OCI-LY3 (cell line): ENCODE results near the gene JAKMIP2.

Source experiments
- H2AFZ ChIP-seq: fragments of 200-600, 300-600 bp; shearing (Covaris generic); 2 replicates; pipeline ENCODE4 v1.6.0; 2014; ENCODE audit warnings: antibody characterized with exemption, low read depth, low read length
- H3K27ac ChIP-seq: fragments of 200-600, 300-600 bp; sonication (generic); 2 replicates; pipeline ENCODE4 v1.5.1; 2014; ENCODE audit warnings: mild to moderate bottlenecking, low read length, moderate library complexity, mixed read lengths
- H3K27me3 ChIP-seq: fragments of 200-600, 300-600 bp; sonication (generic); 2 replicates; pipeline ENCODE4 v1.6.1; 2014; ENCODE audit warnings: low read depth, low read length, mixed read lengths
- H3K36me3 ChIP-seq: fragments of 200-600, 300-600 bp; sonication (generic); replicated peaks from 2 replicates; pipeline ENCODE3; 2014; ENCODE audit warnings: low read depth, low read length, mixed read lengths
- H3K4me1 ChIP-seq: fragments of 300-600, 200-600 bp; sonication (generic); 2 replicates; pipeline ENCODE4 v1.6.1; 2014; ENCODE audit warnings: low read length, mixed read lengths
- H3K4me2 ChIP-seq: fragments of 200-600, 300-600 bp; sonication (generic); 2 replicates; pipeline ENCODE4 v1.6.1; 2014; ENCODE audit warnings: low read length, mixed read lengths
- H3K4me3 ChIP-seq: fragments of 300-600, 200-600 bp; sonication (generic); 2 replicates; pipeline ENCODE4 v1.5.1; 2014; ENCODE audit warnings: antibody characterized with exemption, mild to moderate bottlenecking, low read length, moderate library complexity
- H3K79me2 ChIP-seq: fragments of 300-600, 200-600 bp; shearing (Covaris generic); 2 replicates; pipeline ENCODE4 v1.6.1; 2014; ENCODE audit warnings: mild to moderate bottlenecking, low read length, mixed read lengths
- H3K9ac ChIP-seq: fragments of 300-600, 200-600 bp; shearing (Covaris generic); 2 replicates; pipeline ENCODE4 v1.6.0; 2014; ENCODE audit warnings: mild to moderate bottlenecking, low read length, moderate library complexity
- H3K9me3 ChIP-seq: fragments of 200-600, 300-600 bp; shearing (Covaris generic); 2 replicates; pipeline ENCODE4 v1.6.1; 2014; ENCODE audit warnings: low read length, mixed read lengths; ENCODE audit not compliant: insufficient read depth
- H4K20me1 ChIP-seq: fragments of 200-600, 300-600 bp; sonication (generic); 2 replicates; pipeline ENCODE4 v1.6.1; 2016; ENCODE audit warnings: low read length, mixed read lengths; ENCODE audit not compliant: insufficient read depth
- CTCF ChIP-seq: fragments of 200-600, 300-600 bp; sonication (generic); IDR thresholded peaks from 2 replicates; pipeline ENCODE4 v1.5.1; 2014; ENCODE audit warnings: antibody characterized with exemption, low read length, low read depth
- EZH2phosphoT487 ChIP-seq: fragments of 200-600 bp; shearing (Covaris generic); IDR thresholded peaks from 2 replicates; pipeline ENCODE4 v1.6.1; 2018; ENCODE audit warnings: antibody characterized with exemption, mixed run types, low read depth

JAKMIP2 gene

DNA sequence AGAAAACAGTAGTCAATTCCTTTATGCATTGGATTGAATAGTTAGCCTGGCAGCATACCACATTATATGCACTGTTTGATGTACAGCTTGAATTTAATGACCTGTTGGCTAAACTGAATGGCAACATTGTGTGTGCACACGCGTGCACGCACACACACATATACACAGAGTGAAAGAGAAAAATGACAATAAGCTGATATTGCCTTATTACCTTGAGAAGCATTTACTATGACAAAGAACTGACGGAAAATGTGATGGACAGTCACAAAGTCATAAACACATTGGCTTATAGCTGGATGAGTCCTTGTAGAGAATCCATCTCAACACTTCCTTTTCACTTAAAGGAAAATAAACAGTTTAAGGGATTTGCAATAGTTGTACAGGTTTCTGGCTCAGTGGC lies 15.5 kb downstream of the JAKMIP2 start:
- TF ChIP-seq EZH2phosphoT487 = no peak
- TF ChIP-seq CTCF = no peak
- Histone ChIP-seq H3K9ac (no peak overlapping the region), H3K4me1 (no peaks in the 10 kb centered on the region), H4K20me1 (no peaks in the 10 kb centered on the region), H3K4me3 (no peak overlapping the region), H3K27ac (no peak overlapping the region), H3K79me2 (no peaks in the 10 kb centered on the region), H3K36me3 (no peaks in the 10 kb centered on the region), H3K9me3 (no peaks in the 10 kb centered on the region), H3K27me3 (no peaks in the 10 kb centered on the region), H2AFZ (no peak overlapping the region), H3K4me2 (no peak overlapping the region)

DNA sequence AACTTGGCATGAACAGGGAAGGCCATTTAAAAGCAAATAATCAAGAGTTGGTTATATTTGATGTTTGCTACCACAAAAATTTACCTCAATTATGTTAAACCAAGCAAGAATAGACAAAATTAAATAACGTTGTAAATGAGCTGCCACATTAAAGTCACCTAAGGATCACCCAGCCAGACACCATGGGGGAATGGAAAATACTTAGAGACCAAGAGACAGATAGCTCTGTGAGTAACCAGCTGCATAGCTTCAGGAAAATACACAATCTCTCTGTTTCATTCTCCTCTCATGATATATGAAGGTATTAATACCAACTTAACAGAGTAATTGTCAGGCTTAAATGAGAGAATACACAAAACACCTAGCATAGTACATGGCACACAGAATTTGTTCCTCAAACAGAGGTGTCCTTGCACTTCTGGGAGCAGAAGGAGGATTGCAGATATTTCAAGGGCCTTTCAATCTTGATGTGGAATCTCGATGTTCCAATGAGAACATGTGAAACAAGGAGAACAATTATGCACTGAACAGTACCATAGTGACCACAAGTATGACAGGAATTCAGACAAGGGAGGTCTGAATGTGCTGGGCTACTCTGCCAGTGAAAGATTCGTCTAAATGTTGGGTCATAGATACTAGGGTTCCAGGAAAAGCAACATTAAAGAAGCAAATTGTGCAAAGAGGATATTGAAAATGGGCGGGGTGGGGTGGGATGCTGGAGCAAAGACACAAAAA lies 18.6 kb downstream of the JAKMIP2 start:
- H3K27ac ChIP-seq = no peak overlapping the region
- no peak overlapping the region for H3K4me3 ChIP-seq
- no peaks in the 10 kb centered on the region for H3K27me3 ChIP-seq
- TF ChIP-seq CTCF (no peak), EZH2phosphoT487 (no peak)
- H3K79me2 ChIP-seq = no peaks in the 10 kb centered on the region
- no peaks in the 10 kb centered on the region for H3K36me3 ChIP-seq
- no peaks in the 10 kb centered on the region for H3K4me1 ChIP-seq
- H4K20me1 ChIP-seq = no peaks in the 10 kb centered on the region
- H3K9ac ChIP-seq = no peak overlapping the region
- H3K4me2 ChIP-seq = no peak overlapping the region
- H3K9me3 ChIP-seq = no peaks in the 10 kb centered on the region
- H2AFZ ChIP-seq = no peak overlapping the region

DNA sequence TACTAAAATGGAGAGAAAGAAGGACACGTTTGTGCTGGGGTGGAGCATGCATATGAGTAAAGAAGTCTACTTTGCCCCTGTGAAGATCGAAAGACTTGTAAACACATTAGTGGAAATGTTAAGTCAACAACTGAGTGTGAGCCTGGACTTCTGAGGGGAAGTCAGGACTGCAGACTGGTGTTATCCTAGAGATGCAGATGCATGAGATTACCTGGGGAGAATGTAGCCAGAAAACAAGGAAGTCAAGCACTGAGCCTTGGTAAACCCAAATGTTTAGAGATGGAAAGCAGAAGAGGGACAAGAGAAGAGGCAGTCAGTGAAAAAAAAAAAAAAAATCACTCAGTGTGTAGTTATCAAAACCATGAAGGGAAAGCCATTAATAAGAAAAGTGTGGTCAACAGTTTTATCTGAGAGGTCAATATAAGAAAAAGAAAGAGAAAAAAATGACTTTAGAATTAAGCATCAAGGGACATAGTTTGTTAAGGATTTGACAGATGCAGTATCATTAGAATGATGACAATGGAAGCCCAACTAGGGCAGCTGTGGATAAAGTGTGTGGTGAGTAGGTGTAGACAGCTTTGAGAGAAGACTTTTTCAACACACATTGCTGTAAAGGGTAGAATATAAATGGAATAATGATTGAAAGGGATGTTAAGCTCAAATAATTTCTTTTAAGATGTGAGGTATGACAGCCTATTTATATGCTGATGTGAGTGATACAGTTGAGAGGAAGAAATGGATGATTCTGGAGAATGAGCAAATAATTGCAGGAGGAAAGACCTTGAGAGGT lies 22.2 kb downstream of the JAKMIP2 start:
- Histone ChIP-seq H3K36me3 (no peaks in the 10 kb centered on the region), H4K20me1 (no peaks in the 10 kb centered on the region), H3K4me3 (no peak overlapping the region), H3K9me3 (no peaks in the 10 kb centered on the region), H3K79me2 (no peaks in the 10 kb centered on the region), H3K27me3 (no peaks in the 10 kb centered on the region), H2AFZ (no peak overlapping the region), H3K9ac (no peak overlapping the region), H3K4me1 (no peaks in the 10 kb centered on the region), H3K4me2 (no peak overlapping the region), H3K27ac (no peak overlapping the region)
- no peak for TF ChIP-seq EZH2phosphoT487
- TF ChIP-seq CTCF = no peak

- H3K9me3 ChIP-seq = no peaks in the 10 kb centered on the region
- no peak overlapping the region for H3K4me3 ChIP-seq
- H4K20me1 ChIP-seq = no peaks in the 10 kb centered on the region
- no peak overlapping the region for H3K27ac ChIP-seq
- no peaks in the 10 kb centered on the region for H3K27me3 ChIP-seq
- TF ChIP-seq EZH2phosphoT487 (no peak), CTCF (no peak)
- H2AFZ ChIP-seq = no peak overlapping the region
- H3K9ac ChIP-seq = no peak overlapping the region
- H3K4me2 ChIP-seq = no peak overlapping the region
- no peaks in the 10 kb centered on the region for H3K36me3 ChIP-seq
- H3K79me2 ChIP-seq = no peaks in the 10 kb centered on the region
- H3K4me1 ChIP-seq = no peaks in the 10 kb centered on the region
Measured at GRCh38 chr5:147759441-147759840, 23.1 kb downstream of the JAKMIP2 start.
